A673 (cell line): Measurements from ENCODE around the gene CIROP.

Experiments used
- EZH2 ChIP-seq: fragments of 200-600 bp; sonication (generic); IDR thresholded peaks from 2 replicates; pipeline ENCODE4 v1.6.1; 2017; ENCODE audit warnings: borderline replicate concordance, low read depth, mild to moderate bottlenecking, mixed read lengths, antibody characterized with exemption, low read length; ENCODE audit not compliant: poor library complexity, severe bottlenecking
- TF ChIP-seq, protein P1 (sequence below): fragments of 300-800, 200-600 bp; sonication (generic); conservative IDR thresholded peaks from 2 replicates; pipeline ENCODE4 v1.5.1; 2017; ENCODE audit warnings: low read depth, mild to moderate bottlenecking, antibody characterized with exemption, low read length, moderate library complexity, mixed read lengths

DNA sequence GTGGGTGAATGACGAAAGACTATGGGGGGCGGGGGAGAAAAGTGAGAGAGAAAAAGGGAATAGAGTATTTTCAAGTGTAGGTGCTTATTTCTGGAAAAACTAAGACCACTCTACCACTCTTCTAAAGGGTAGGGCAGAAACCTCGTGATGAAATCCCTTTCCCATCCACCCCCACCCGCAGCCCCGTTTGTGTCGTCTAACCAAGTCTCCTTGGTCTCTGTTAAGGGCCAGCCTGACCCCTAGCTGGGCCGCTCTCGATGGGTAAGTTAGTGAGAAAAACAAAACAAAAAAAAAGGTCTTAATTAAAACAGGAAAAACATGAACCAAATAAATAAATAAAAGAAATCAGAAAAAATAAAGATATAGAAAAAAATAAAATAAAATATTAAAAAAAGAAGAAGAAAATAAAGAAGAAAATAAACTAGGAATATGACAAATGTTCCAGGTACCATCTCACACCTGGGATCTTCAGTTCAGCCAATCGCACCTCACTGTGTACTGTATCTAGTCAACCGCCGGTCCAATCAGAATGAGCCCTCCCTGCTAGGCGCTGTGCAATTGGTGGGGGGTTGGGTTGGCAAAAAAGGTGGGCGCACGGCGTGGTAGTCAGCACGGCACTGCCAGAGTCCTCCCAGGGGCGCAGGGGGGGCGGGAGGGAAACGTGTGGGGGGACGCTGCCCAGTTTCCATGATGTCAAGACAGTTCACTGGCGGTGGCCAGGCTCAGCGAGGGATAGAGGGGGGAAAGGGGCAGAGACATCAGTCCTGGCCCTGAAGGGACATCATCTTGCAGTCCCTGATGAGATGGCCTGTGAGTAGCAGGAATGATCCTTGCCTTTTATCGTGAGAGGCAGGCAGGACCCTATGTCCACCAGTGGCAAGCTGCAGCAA is 37.7 kb downstream of the CIROP start:
- TF ChIP-seq, protein P1, sequence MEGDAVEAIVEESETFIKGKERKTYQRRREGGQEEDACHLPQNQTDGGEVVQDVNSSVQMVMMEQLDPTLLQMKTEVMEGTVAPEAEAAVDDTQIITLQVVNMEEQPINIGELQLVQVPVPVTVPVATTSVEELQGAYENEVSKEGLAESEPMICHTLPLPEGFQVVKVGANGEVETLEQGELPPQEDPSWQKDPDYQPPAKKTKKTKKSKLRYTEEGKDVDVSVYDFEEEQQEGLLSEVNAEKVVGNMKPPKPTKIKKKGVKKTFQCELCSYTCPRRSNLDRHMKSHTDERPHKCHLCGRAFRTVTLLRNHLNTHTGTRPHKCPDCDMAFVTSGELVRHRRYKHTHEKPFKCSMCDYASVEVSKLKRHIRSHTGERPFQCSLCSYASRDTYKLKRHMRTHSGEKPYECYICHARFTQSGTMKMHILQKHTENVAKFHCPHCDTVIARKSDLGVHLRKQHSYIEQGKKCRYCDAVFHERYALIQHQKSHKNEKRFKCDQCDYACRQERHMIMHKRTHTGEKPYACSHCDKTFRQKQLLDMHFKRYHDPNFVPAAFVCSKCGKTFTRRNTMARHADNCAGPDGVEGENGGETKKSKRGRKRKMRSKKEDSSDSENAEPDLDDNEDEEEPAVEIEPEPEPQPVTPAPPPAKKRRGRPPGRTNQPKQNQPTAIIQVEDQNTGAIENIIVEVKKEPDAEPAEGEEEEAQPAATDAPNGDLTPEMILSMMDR = no peak
- TF ChIP-seq EZH2 = no peak
